Testis (tissue), 3 donors: ENCODE data around the gene UBE2J1. TPM values are rescaled to one million over a fixed set of nuclear protein-coding genes. Genes with fewer than 3 reads are reported as not detected.

Experiments
- DNase-seq: peaks from one replicate; pipeline ENCODE4 v3.0.0-alpha.2; 2019
- H3K27ac ChIP-seq, 2 donors: fragments of 200-600 bp; sonication (generic); one replicate each; pipeline ENCODE4 v1.5.1; 2019
- H3K27me3 ChIP-seq: fragments of 200-600 bp; sonication (generic); one replicate; pipeline ENCODE4 v1.5.1; 2019
- H3K36me3 ChIP-seq: fragments of 200-600 bp; sonication (generic); one replicate; pipeline ENCODE4 v1.5.1; 2017; ENCODE audit warnings: low read depth; ENCODE audit errors: missing control alignments
- H3K4me1 ChIP-seq: fragments of 200-600 bp; sonication (generic); one replicate; pipeline ENCODE4 v1.5.1; 2019
- H3K4me3 ChIP-seq, 2 donors: fragments of 200-600 bp; sonication (generic); one replicate each; pipeline ENCODE4 v1.5.1; 2017 to 2019
- H3K9me3 ChIP-seq: fragments of 200-600 bp; sonication (generic); one replicate; pipeline ENCODE4 v1.5.1; 2017
- POLR2A ChIP-seq: fragments of 450-650 bp; IDR thresholded peaks from one replicate; pipeline ENCODE4 v1.6.1; 2017; ENCODE audit warnings: antibody characterized with exemption, mild to moderate bottlenecking, moderate library complexity
- WGBS, 2 donors: methylation state at CpG; one replicate each; pipeline ENCODE4 v1.1.5; 2018; 5-methylcytosine and 5-hydroxymethylcytosine counted together
- intact Hi-C: fragments of 100-400 bp; cut with DNase I; formaldehyde crosslinking; loops from one replicate; pipeline ENCODE4 v1.15.1; 2023; ENCODE audit warnings: low total_unique reads
- polyA plus RNA-seq: library from polyadenylated mRNA; stranded (reverse); fragments of 350-450 nt; fragmentation: Illumina TruSeq; extraction: RNeasy Lipid Tissue Mini Kit (QIAGEN cat#74804); gene quantifications from one replicate; pipeline ENCODE4 v1.2.3, GENCODE V29; 2014; ENCODE audit warnings: low read depth, low replicate concordance; ENCODE audit not compliant: insufficient read depth
- total RNA-seq, 2 donors: library from RNA; depleted of rRNA; stranded (reverse); fragments of >200 nt; gene quantifications; one replicate each; pipeline ENCODE4 v1.2.3, GENCODE V29; 2016
- TF ChIP-seq, protein P1 (sequence below), 3 experiments: fragments of 450-650 bp in 2 of 3; fragments of 200-600 bp in 1 of 3; sonication (generic) in 1 of 3; IDR thresholded peaks; one replicate each; pipeline ENCODE4 v1.5.1; 2016 to 2019; ENCODE audit warnings: antibody characterized with exemption in 3 of 3, mild to moderate bottlenecking in 2 of 3, moderate library complexity in 1 of 3

UBE2J1 gene
- total and polyA plus RNA-seq, 3 donors from 2014 or later: 28.7 to 47.3 (median 38.4) TPM

DNA sequence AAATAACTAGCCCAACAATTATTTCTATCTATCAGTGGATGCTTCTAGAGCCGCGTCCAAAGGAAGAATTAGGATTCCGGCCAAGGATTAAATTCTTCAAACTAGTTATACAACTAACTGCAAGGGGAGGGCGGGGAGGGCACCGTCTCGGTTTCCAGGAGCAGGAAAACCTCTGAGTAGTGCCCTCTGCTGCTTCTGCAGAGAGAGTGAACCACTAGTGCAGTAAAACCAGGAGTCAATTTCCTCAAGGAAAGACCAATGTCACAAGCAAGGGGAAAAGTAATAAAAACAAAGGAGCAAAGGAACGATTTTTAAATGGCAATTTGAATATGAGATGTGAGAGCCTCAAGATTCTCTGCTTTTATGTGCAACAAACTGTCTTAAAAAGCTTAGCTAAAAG, 16.5 kb upstream of the UBE2J1 start:
- TF ChIP-seq POLR2A: no peak
- TF ChIP-seq, protein P1, sequence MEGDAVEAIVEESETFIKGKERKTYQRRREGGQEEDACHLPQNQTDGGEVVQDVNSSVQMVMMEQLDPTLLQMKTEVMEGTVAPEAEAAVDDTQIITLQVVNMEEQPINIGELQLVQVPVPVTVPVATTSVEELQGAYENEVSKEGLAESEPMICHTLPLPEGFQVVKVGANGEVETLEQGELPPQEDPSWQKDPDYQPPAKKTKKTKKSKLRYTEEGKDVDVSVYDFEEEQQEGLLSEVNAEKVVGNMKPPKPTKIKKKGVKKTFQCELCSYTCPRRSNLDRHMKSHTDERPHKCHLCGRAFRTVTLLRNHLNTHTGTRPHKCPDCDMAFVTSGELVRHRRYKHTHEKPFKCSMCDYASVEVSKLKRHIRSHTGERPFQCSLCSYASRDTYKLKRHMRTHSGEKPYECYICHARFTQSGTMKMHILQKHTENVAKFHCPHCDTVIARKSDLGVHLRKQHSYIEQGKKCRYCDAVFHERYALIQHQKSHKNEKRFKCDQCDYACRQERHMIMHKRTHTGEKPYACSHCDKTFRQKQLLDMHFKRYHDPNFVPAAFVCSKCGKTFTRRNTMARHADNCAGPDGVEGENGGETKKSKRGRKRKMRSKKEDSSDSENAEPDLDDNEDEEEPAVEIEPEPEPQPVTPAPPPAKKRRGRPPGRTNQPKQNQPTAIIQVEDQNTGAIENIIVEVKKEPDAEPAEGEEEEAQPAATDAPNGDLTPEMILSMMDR (IDR thresholded peaks at IDR 0.05): peak in 1 of 3 experiments; percentile 44
- H3K27ac ChIP-seq: no peak overlapping the region
- H3K9me3 ChIP-seq: no peaks in the 10 kb centered on the region
- WGBS, 2 donors: 16 to 23% methylated on average over 7 of the region's 7 CpGs
- intact Hi-C loops: no loop called here
- peak; percentile 72 for DNase-seq
- H3K36me3 ChIP-seq: no peaks in the 10 kb centered on the region
- no peak overlapping the region for H3K4me3 ChIP-seq
- no peaks in the 10 kb centered on the region for H3K27me3 ChIP-seq
- no peaks in the 10 kb centered on the region for H3K4me1 ChIP-seq

DNA sequence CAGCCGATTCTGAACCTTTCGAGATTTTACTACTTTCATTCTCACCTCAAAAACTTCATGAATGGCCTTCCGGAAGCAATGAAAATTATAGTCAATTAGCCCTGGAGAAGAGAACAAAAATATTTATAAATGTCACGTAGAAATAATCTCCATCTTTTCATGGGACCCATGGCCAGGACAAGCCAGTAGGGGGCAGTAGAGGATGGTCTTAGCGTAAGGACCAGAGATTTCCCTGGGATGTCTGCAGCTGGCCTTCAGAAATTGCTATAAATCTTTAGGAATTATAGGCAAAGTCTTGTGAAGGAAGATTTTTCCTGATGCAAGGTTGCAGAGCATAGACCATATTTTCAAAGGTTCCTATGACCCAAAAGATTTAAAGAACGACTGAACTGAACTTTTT, 15.6 kb upstream of the UBE2J1 start:
- peak; percentile 82 for DNase-seq
- Histone ChIP-seq H3K9me3 (no peaks in the 10 kb centered on the region), H3K27ac (no peak overlapping the region), H3K4me1 (no peaks in the 10 kb centered on the region), H3K27me3 (no peaks in the 10 kb centered on the region), H3K36me3 (no peaks in the 10 kb centered on the region), H3K4me3 (no peak overlapping the region)
- 45 to 48% methylated on average over 6 of the region's 6 CpGs for WGBS, 2 donors
- TF ChIP-seq, protein P1 (IDR thresholded peaks at IDR 0.05): peak; percentile 53 to 78 (median 63)
- TF ChIP-seq POLR2A: no peak
- intact Hi-C loops: no loop called here

DNA sequence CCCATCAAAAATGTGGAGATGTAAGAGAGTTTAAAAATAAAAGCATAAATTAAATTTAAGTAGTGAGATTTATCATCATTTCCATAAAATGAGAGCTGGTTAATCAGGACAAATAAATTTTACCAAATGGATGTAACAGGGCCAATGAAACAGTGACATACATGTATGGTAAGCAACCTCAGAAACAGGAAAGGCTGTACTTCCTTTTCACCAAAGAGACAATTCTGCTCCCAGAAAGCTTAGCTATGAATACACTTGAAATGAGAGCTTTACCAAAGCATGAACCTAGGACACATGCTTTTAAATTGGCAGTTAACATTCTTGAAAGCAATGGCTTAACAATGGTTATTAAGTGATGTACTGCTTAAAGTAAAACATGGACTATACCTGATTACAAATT, 12.1 kb upstream of the UBE2J1 start:
- H3K36me3 ChIP-seq: no peaks in the 10 kb centered on the region
- no peak for TF ChIP-seq POLR2A
- TF ChIP-seq, protein P1 (IDR thresholded peaks at IDR 0.05): no peak
- H3K4me3 ChIP-seq: no peak overlapping the region
- no peak overlapping the region for H3K27ac ChIP-seq
- H3K27me3 ChIP-seq: no peaks in the 10 kb centered on the region
- intact Hi-C loops: no loop called here
- H3K4me1 ChIP-seq: no peaks in the 10 kb centered on the region
- H3K9me3 ChIP-seq: no peaks in the 10 kb centered on the region
- no peak for DNase-seq

DNA sequence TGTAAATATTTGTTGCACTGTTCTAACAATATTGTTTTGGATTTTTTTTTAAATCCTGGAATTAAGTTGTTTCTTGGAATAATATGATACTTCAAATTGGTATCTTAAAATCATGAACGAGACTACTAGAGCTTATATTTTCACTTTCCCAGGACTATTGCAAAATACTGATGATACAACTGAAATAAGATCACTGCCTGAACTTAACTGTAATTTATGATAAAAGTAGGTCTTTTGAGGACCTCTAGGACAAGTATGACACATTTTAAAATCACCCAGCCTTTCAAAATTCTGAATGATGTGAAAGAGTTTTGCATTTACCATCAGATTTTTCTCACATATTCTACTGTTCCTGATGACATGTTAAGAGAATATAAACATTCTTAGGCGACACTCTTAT, 8.6 kb upstream of the UBE2J1 start:
- no peak for TF ChIP-seq POLR2A
- TF ChIP-seq, protein P1 (IDR thresholded peaks at IDR 0.05): no peak
- intact Hi-C loops: no loop called here
- no peaks in the 10 kb centered on the region for H3K36me3 ChIP-seq
- WGBS, 2 donors: 88 to 96% methylated on average over 2 of the region's 2 CpGs
- H3K27me3 ChIP-seq: no peaks in the 10 kb centered on the region
- H3K4me1 ChIP-seq: no peaks in the 10 kb centered on the region
- H3K4me3 ChIP-seq: no peak overlapping the region
- DNase-seq: no peak
- H3K9me3 ChIP-seq: no peaks in the 10 kb centered on the region
- no peak overlapping the region for H3K27ac ChIP-seq

DNA sequence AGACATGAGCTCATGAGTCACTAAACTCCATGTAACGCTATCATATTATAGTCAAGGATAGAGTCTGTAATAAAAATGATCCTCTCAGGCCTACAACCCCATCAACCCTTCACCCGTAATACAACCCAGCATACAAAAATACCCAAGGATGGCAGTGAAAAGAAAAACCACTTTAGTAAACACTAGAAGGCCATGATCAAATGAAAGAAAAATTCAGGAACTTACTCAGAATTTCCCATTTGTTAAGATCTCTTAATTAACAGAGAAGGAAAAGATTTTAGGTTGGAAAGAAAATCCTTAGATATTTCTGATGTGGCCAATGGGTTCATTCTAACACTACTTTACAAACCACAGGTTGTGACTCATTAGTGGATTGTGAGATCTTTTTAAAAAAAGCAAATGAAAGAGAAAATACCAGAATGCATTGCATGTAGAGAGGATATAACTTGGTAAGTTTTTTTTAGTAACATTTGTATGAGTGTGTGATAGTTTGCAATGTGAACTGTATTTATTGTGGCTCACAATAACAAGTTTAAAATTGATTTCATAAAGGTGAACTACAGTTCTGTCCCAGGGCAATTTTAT, 8.0 kb upstream of the UBE2J1 start:
- TF ChIP-seq, protein P1 (IDR thresholded peaks at IDR 0.05): no peak
- TF ChIP-seq POLR2A: no peak
- intact Hi-C loops: no loop called here

More for the DNA sequence above, 8.0 kb upstream of the UBE2J1 start:
- no peaks in the 10 kb centered on the region for H3K27me3 ChIP-seq
- no peak overlapping the region for H3K4me3 ChIP-seq
- no peaks in the 10 kb centered on the region for H3K36me3 ChIP-seq
- H3K4me1 ChIP-seq: no peaks in the 10 kb centered on the region
- no peaks in the 10 kb centered on the region for H3K9me3 ChIP-seq
- WGBS, 2 donors: 88 to 92% methylated on average over 2 of the region's 2 CpGs
- DNase-seq: no peak
- H3K27ac ChIP-seq: no peak overlapping the region
